HTERT RPE-1 (cell line): ENCODE measurements around the gene EXT2.

ENCODE experiments used
- in situ Hi-C: fragments of 300-500 bp; cut with MboI; formaldehyde crosslinking; loops from 4 replicates; pipeline ENCODE4 v1.14.3; 2020; ENCODE audit warnings: low sequenced_read_pairs

Gene EXT2

DNA sequence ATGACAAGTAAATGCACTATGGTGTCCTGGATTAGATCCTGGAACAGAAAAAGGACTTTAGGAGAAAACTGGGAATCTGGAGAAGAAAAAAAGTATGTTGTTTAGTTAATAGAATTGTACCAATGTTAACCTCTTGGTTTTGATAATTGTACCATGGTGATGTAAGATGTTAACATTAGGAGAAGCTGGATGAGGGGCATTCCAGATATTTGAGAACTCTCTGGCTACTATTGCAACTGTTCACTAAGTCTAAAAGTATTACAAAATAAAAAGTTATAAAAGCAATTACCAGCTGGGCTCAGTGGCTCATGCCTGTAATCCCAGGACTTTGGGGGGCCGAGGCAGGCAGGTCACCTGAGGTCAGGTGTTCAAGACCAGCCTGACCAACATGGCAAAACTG is 66.5 kb downstream of the EXT2 start:
- in situ Hi-C loops: no loop called here

DNA sequence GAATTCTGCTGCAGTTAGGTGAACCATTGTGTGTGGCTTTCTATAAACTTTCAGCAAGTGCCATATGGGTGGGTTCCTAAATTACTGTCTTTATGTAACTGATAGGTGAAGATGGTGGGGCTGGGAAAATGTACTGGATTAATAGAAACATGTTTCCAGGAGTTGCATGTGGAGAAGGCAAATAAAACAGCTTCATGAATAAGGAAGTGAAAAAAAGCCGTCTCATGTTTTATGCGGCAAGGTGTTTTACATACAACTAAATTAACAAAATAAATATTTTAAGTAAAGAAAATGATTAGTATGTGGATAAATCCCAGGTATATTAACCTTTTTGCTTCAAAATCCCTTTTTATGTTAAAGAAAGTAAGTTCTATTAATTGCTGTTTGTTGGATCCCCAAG is 67.2 kb downstream of the EXT2 start:
- in situ Hi-C loops: no loop called here

DNA sequence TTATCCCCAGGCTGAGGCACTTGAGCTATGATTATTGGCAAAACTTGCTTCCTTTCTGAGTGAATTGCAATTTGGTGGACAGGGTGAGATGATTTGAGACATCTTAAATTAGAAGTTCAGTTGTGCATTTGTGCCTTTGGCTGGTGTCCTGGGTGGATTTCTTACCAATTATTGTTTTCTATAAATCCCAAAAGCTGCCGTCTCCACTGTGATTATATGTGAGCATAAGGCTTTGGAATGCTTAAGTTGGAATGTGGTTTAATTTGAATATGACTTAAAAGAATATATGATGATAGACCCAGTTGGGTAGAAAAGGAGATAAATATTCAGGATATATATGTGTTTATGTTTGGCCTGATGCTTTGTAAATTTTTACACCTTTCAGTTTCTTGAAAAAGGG is 70.0 kb downstream of the EXT2 start:
- in situ Hi-C loops: no loop called here

DNA sequence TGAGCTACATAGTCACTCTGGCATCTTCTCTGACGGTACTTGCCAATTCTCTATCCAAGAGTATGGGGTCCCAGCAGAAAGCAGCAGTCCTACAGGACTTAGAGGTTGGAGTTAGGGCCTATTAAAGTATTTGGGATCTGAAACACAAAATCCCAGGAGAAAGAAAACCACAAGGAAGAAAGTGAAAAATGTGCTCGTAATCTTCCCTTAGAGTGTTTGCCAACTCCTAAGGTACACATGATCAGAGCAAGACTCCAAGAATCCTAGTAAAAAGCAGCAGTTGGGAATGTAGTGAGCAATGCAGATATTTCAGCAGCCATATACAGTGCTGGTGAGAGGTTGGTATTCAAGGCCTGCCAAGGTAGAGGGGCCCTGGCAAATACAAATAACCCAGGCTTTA is 71.6 kb downstream of the EXT2 start:
- in situ Hi-C loops: no loop called here

DNA sequence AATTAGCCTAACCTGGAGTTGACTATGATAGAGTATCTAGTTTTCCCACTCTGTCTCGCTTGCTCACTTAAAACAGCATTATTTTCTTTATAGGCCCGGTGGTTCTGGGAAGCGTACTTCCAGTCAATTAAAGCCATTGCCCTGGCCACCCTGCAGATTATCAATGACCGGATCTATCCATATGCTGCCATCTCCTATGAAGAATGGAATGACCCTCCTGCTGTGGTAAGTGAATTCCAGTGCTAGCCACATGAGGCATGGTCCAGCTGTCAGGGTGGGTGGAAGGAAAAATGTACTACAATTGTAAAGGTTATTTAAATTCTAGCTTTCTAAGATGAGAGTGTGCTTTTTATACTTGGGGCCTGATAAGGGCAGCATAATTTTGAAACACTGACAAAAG is 76.0 kb downstream of the EXT2 start:
- in situ Hi-C loops: no loop called here

DNA sequence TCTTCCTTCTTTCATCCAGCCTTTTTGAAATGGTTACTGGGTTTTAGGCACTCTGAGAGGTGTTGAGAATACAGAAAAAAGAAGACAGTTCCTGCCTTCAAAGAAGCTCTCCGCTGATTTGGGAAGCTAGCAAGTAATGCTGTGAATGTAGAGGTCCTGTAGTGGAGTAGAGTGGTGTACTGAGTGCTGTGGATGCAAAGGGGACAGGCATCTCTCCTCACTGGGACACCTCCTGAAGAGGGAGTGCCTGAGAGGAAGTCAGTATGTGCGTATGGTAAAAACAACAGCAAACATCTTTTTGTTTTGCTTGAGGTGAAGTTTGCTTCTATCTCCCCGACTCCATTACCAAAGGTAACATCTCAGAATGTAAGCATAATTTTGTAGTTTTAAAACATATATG is 77.5 kb downstream of the EXT2 start:
- in situ Hi-C loops: no loop called here

DNA sequence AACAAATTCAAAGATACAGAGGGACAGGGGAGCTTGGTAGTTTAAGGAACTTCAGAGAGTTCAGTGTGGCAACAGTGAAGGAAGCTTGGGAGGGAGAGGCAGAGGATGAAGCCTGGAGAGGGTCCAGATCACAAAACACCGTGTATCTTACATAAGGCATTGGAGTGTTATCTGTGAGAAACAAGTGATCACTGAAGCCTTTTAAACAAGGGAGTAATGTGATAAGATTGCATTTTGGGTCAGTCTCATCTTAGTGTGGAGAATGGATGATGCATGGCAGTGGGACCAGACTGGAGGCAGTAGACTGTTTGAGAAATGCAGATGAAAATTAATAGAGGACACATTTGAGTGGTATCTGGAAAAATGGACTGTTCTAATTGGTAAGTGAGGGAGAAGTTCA is 79.4 kb downstream of the EXT2 start:
- in situ Hi-C loops: no loop called here

DNA sequence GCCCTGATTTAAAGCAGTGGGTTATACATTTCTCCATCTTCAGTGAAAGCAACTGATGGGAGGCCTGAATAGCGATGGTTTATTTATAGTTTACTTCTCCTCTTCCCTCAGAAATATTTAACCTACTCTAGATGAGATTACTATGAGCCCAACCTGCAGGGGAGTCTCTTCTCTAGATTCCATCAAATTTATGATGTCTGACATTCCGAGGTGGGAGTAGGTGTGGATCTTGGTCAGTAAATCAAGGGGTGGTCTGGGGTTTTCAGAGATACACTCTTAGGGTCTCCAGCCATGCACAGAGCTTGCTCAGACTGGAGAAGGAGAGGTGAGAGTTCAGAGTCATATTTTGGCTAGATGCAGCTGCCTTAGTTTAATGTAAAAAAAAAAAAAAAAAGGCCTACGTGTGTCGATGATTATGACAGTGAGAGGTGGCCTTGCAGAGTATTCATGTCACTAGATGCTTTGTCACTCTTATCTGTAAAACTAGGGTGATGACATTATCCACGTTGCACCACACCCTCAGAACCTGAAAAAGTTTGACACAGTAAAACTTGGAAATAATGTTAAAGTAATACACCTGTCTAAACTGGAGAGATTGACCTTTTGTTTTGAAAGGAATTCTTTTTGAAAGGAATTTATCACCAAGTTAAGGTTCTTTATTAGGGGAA is 81.2 kb downstream of the EXT2 start:
- in situ Hi-C loops: no loop called here

DNA sequence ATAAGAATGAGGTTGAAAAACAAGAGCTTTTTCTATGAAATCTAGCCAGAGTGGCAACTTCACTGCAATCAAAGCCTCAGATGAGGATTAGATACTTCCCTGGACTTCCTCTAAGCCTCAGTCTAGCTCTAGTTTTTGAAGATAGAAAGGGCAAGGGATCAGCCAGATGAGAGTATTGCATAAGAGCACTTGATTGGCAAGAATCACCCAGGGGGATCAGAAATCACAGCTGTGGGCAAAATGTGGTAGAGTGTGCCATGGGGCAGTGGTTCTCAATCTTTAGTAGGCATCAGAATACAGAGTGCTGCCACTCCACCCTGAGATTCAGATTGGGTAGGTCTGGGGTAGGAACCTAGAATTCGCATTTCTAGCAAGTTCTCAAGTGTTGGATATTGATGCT is 82.4 kb downstream of the EXT2 start:
- in situ Hi-C loops: no loop called here

DNA sequence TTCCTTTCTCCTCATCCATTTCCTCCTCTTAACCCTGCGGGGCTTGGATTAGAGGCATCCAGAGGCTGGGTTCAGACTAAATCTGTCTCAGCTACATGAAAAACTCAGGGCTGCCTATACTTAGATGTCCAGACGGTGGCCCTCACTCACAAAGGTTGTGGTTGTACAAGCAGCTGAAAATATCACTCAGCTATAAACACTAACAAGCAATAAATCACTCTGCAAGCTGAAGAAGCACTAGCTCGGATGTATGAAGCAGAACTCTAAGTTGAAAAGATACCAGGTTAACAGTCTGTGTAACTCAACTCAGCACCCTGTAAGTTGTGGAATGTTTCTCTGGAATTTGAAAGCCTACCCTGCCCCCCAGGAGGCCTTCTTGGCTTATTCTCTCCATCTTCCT is 82.9 kb downstream of the EXT2 start:
- in situ Hi-C loops: no loop called here

DNA sequence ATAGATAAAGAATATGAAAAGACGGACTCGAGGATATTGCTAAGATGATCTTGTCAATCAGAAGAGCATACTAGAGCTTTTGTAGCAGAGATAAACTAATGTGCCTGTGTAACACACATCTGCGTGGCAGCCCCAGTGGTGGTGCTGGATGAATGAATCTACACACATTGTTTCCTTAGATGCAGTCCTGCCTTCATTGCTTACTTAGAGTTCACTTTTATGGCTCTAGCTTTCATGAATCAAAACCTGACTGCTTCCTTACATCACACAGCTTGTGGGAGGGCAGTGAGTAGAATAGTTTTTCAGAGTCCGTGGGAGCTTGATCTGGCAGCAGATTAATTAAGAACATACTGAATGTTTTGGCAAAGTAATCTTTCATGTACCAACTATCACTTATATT is 83.7 kb downstream of the EXT2 start:
- in situ Hi-C loops: no loop called here

DNA sequence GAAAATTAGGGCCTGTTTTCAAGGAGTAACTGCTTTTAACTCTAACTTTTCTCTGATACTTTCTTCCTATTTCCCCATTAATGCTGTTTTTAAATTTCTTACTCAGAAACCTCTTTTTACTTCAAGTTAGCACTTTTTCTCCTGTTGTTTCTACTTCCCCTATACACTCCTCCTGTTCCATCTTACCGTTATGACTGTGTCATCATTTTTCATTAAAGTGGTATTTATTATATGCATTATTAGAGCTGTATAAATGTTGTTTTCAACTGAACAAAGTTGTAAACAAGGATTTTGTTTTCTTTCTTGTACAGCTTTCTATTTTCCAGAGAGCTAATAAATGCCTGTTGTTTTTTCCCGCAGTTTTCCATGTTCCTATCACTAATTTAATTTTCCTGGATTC is 84.6 kb downstream of the EXT2 start:
- in situ Hi-C loops: no loop called here

DNA sequence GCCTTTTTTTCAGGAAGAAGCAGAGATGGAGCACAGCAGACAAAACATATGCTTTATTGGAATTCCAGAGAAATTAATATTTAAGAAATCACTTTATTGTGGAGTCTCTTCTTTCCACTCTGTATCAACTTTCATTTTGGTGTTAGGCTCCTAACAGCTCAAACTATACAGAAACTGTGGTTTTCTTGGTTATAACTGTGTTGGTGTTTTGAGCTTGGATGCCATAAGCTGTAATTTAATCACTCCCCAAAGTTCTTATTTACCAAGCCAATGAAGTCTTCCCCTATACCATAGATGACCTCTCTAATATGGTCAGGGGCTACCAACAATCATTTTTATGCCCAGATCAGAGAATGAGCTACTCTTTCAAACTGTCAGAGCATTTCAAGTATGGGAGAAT is 90.0 kb downstream of the EXT2 start:
- in situ Hi-C loops: no loop called here

DNA sequence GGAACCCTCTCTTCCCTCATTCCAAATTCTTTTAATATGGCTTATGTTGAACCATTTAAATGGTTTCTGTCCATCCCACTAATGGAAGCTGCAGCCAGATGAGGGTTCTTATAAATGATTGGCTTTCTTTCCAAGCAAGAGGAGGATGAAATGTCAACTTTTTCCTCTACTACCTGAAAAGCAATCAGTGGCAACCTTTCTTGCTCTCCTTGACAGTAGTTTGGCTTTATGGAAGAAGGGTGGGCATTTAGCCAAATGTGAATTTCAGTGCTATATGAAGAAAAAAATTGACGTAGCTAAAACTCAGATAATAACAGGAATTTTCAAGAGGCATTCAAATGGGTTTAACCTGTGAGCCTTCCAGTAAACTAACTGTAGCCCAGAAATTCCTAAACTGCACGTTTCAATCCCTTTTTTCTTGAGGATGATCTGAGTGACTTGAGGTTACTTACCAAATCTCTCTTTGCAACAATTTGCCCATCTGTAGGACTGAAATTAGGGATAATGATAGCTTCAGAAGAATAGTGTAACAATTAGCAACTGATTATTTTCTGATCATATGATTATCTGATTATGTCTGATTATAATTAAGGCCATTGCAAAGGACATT is 90.9 kb downstream of the EXT2 start:
- in situ Hi-C loops: no loop called here

DNA sequence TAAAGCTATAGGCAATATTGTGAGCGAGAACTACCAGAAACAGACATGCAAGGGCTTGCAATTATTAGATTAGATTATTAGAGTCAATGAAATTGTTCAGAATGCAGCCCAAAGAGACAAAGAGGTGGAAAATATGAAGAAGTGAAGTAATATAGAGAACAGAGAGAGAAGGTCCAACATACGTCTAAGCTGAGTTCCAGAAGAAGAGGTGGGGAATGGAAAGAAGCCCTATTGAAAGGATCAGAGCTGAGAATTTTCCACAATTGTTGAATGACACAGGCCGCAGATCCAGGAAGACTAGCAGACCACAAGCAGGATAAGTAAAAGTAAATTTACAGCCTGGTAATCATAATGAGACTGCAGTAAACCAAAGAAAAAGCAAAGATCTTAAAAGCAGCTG is 93.2 kb downstream of the EXT2 start:
- in situ Hi-C loops: no loop called here

DNA sequence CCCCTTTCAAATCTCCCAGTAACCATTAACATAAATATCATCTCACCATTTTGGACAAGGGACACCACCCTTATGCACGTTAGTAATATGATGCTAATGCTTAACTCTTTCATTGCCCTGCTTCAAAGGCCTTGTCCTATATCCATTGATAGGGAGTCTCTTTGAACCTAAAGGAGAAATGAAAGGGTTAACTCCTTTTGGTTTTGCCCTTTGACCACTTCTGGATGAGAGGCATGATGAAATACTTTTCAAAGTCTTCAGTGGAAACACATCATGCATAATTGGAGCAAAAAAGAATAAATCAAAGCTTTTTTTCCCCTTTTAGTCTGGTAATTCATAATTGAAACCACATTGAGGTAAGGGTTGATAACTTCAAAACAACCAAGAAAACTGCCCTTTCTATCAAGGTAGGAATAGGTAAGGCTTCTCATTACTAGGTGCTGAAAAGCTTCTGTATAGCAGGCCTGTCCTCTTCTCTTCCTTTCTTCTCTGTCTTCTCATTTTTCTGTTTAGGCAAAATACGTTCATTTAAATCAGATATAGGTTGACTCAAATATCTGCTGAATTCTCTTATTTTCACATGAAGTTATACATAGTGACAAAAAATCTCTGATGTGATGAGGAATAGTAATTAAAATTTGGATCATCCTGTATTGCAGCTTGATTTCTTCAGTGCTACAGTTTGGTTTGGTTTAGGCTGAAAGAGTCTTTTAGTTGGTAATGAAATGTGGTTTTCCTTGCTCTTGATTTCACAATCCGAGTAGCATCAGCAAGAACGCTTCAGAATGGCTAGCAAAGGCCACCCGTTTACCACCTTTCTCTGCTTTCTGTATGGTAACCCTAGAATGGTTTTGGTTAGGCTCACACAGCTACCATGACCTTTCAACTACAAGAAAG is 94.8 kb downstream of the EXT2 start:
- in situ Hi-C loops: no loop called here

DNA sequence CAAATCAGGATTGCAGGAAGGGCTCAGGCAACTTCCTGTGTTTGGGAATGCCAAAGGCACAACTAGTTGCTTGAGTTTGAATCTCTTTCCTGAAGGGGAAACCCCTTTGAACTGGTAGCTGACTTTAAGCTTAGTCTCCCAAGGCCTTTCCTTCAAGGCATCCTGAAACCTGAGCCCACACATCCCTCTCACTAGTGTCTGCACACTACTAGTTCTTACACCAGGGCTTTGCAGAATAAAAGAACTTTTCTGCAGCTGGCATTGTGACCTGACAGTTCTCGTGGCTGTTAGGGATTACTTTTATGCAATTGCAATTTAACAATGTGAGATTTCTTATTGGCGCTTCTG is 95.4 kb downstream of the EXT2 start:
- in situ Hi-C loops: no loop called here

DNA sequence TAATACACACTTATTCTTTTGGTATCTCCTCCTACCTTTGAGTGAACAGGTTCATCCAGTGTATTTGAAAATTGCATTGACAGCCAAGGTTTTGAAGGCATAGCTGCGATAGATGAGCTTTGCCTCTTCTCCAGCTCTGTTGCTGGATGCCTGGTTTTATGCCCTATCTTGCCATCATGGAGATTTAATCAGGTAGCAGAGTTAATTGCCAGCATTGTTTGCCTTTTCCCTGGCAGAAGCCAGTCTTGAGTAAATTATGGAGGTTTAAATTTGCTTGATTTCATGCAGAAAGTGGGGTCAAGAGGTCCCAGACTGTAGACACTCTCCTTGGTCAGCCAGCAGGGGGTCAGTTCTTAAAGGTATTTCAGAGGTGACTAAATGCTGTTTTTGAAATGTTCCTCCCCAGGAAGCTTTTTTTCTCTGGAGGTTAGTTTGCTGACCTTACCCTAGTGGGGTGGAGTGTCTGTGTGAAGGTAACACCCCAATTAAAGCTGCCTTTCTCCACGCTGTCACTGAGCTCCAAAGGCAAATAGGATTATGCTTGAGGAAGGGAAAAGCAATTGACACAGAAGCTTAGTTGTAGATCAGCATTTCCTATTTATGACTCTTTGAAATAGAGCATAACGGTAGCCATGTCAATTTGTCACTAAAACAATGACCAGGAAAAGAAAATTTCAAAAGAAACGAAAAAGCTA is 96.0 kb downstream of the EXT2 start:
- in situ Hi-C loops: no loop called here

DNA sequence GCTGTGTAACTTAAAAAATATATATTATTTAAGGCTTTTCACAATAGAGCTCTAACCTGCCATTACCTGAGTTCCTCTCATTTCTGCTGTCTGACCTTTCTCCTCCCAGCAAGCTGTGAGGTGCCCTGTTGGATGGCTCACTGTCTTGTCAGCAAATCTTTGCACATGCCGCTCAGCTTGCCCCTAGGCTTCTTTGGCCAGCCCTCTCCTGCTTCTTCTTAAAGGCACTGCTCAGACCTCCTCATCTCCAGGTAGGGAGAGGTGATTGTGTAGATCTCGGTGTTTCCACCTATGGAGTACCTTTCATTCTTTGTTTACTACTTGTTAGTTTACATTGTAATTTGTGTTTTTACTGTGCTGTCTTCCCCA is 96.5 kb downstream of the EXT2 start:
- in situ Hi-C loops: no loop called here

DNA sequence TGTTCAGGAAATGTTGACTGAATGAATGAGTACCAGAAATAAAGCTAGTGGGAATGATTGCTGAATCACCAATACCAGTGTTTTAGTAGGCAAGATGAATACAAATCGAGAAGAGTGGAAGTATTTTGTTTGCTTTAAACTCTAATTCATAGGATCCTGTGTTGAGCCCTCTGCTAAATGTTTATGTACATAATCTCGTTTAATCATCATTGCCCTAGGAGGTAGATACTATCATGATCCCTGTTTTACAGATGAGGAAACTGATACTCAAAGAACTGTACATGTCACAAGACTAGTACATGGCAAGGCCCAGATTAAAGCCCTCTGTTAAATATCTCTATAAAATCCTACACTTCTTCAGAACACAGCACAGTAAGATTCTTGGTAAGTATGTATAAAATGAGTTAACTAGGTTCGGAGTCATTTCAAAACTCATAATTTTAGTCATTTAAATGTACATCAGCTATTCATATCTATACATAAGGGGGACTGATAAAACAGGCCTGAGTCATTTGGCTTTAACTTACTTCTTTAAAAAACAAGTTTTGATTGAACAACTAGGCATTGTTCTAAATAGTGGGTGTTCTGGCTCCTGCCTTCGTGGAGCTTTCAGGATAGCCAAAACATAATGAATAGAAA is 97.1 kb downstream of the EXT2 start:
- in situ Hi-C loops: no loop called here

DNA sequence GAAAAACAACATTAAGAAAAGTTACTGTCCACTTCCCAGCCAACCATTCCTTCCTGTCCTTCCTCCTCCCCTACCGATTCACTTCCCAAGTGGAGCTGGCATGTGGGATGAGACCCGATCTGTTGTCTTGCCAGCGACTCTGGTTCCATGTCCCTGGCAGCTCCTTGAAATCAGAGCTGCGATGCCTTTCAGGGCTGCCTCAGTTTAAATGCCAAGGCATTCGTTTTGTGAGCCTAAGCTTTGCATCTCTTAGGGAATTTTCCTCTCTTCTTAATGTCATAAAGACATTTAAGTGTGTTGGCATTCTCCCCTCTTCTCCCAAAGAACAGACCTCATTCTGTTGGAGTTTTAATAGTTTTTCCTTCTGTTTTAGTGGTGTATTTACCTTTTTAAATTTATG is 98.4 kb downstream of the EXT2 start:
- in situ Hi-C loops: no loop called here
